SK-N-SH treated with all-trans-retinoic acid at 6 μM for 48 hours (cell line): ENCODE data around the gene CBLL2.

Experiments
- ATAC-seq: fragments of 200-7000 bp; cut with Tn5 transposase; 3 replicates; pipeline ENCODE4 v1.9.1; 2020; ENCODE audit warnings: mild to moderate bottlenecking, moderate library complexity
- BACH2 ChIP-seq: fragments of 250-450 bp; sonication (Bioruptor Pico); IDR thresholded peaks from 2 replicates; pipeline ENCODE4 v1.9.0; 2021; ENCODE audit warnings: mild to moderate bottlenecking, borderline replicate concordance
- CREB5 ChIP-seq: fragments of 250-450 bp; sonication (Bioruptor Pico); IDR thresholded peaks from 2 replicates; pipeline ENCODE4 v1.5.1; 2020; ENCODE audit warnings: low read depth, mild to moderate bottlenecking, moderate library complexity
- CSDC2 ChIP-seq: fragments of 250-450 bp; sonication (Bioruptor Pico); IDR thresholded peaks from 2 replicates; pipeline ENCODE4 v1.5.0; 2020; ENCODE audit warnings: mild to moderate bottlenecking, moderate library complexity
- CSRNP3 ChIP-seq: fragments of 250-450 bp; sonication (Bioruptor Pico); IDR thresholded peaks from 2 replicates; pipeline ENCODE4 v1.5.1; 2021; ENCODE audit warnings: mild to moderate bottlenecking, moderate library complexity
- ESRRG ChIP-seq: fragments of 250-450 bp; sonication (Bioruptor Pico); IDR thresholded peaks from 2 replicates; pipeline ENCODE4 v1.6.1; 2021; ENCODE audit warnings: mild to moderate bottlenecking
- GLIS3 ChIP-seq: fragments of 250-450 bp; sonication (Bioruptor Pico); IDR thresholded peaks from 2 replicates; pipeline ENCODE4 v1.5.0; 2020; ENCODE audit warnings: mild to moderate bottlenecking, moderate library complexity
- ISL1 ChIP-seq: fragments of 250-450 bp; sonication (Bioruptor Pico); IDR thresholded peaks from 2 replicates; pipeline ENCODE4 v2.1.2; 2022; ENCODE audit warnings: mild to moderate bottlenecking, moderate library complexity
- OSR1 ChIP-seq: fragments of 250-450 bp; sonication (Bioruptor Pico); IDR thresholded peaks from 2 replicates; pipeline ENCODE4 v1.8.0; 2022; ENCODE audit warnings: moderate library complexity, mild to moderate bottlenecking, inconsistent platforms
- PATZ1 ChIP-seq: fragments of 250-450 bp; sonication (Bioruptor Pico); IDR thresholded peaks from 2 replicates; pipeline ENCODE4 v1.8.0; 2020; ENCODE audit warnings: mild to moderate bottlenecking, moderate library complexity, borderline replicate concordance
- POU6F1 ChIP-seq: fragments of 250-450 bp; sonication (Bioruptor Pico); IDR thresholded peaks from 2 replicates; pipeline ENCODE4 v1.8.0; 2021; ENCODE audit warnings: low read depth, mild to moderate bottlenecking, moderate library complexity, borderline replicate concordance
- PPARA ChIP-seq: fragments of 250-450 bp; sonication (Bioruptor Pico); IDR thresholded peaks from 2 replicates; pipeline ENCODE4 v1.5.0; 2020; ENCODE audit warnings: mild to moderate bottlenecking, borderline replicate concordance
- RARB ChIP-seq: fragments of 250-450 bp; sonication (Bioruptor Pico); IDR thresholded peaks from 2 replicates; pipeline ENCODE4 v1.8.0; 2021; ENCODE audit warnings: mild to moderate bottlenecking, moderate library complexity
- SNAI2 ChIP-seq: fragments of 250-450 bp; sonication (Bioruptor Pico); IDR thresholded peaks from 2 replicates; pipeline ENCODE4 v1.5.0; 2020; ENCODE audit warnings: mild to moderate bottlenecking, moderate library complexity
- TCF4 ChIP-seq: fragments of 250-450 bp; sonication (Bioruptor Pico); IDR thresholded peaks from 2 replicates; pipeline ENCODE4 v1.8.0; 2021; ENCODE audit warnings: mild to moderate bottlenecking, moderate library complexity, borderline replicate concordance
- TOX ChIP-seq: fragments of 250-450 bp; sonication (Bioruptor Pico); IDR thresholded peaks from 2 replicates; pipeline ENCODE4 v1.8.0; 2021; ENCODE audit warnings: mild to moderate bottlenecking, moderate library complexity, borderline replicate concordance
- TSHZ2 ChIP-seq: fragments of 250-450 bp; sonication (Bioruptor Pico); IDR thresholded peaks from 2 replicates; pipeline ENCODE4 v1.5.0; 2020; ENCODE audit warnings: mild to moderate bottlenecking, moderate library complexity
- ZC3H10 ChIP-seq: fragments of 250-450 bp; sonication (Bioruptor Pico); IDR thresholded peaks from 2 replicates; pipeline ENCODE4 v1.5.1; 2021; ENCODE audit warnings: mild to moderate bottlenecking, moderate library complexity
- ZFP30 ChIP-seq: fragments of 450-650 bp; formaldehyde crosslinking; IDR thresholded peaks from 2 replicates; pipeline ENCODE4 v1.5.0; 2022; ENCODE audit warnings: mild to moderate bottlenecking, moderate library complexity
- ZNF565 ChIP-seq: fragments of 450-650 bp; formaldehyde crosslinking; conservative IDR thresholded peaks from 2 replicates; pipeline ENCODE4 v1.5.0; 2020; ENCODE audit warnings: low read depth, mild to moderate bottlenecking, moderate library complexity
- ZNF70 ChIP-seq: fragments of 450-650 bp; formaldehyde crosslinking; IDR thresholded peaks from 2 replicates; pipeline ENCODE4 v1.5.0; 2020; ENCODE audit warnings: mild to moderate bottlenecking, moderate library complexity
- ZNF8 ChIP-seq: fragments of 450-650 bp; formaldehyde crosslinking; IDR thresholded peaks from 2 replicates; pipeline ENCODE4 v1.5.0; 2020; ENCODE audit warnings: mild to moderate bottlenecking, moderate library complexity

CBLL2 gene

GRCh38 chrX:22296871-22297270 is 24.2 kb downstream of the CBLL2 start:
- ATAC-seq, result no peak
- no peak for TF ChIP-seq ZNF8 (CRISPR knock-in tag)
- TF ChIP-seq PPARA (CRISPR knock-in tag), result no peak
- no peak for TF ChIP-seq TCF4 (CRISPR knock-in tag)

GRCh38 chrX:22300130-22300529 is 27.4 kb downstream of the CBLL2 start:
- peak; percentile 98 for ATAC-seq
- no peak for TF ChIP-seq RARB (CRISPR knock-in tag)
- TF ChIP-seq TCF4 (CRISPR knock-in tag), result peak; percentile 17; the same call in 1 of the 2 replicates
- TF ChIP-seq ISL1, result peak; percentile 80

GRCh38 chrX:22310779-22311178 is 38.1 kb downstream of the CBLL2 start:
- no peak for TF ChIP-seq ZNF565 (CRISPR knock-in tag)
- TF ChIP-seq ZNF8 (CRISPR knock-in tag), result no peak
- no peak for TF ChIP-seq TOX (CRISPR knock-in tag)
- no peak for TF ChIP-seq CSDC2 (CRISPR knock-in tag)
- ATAC-seq, result no peak

- TF ChIP-seq CREB5 (CRISPR knock-in tag) (no peak), RARB (CRISPR knock-in tag) (no peak), ISL1 (no peak), PPARA (CRISPR knock-in tag) (no peak), GLIS3 (CRISPR knock-in tag) (no peak), ZNF8 (CRISPR knock-in tag) (no peak), CSDC2 (CRISPR knock-in tag) (no peak), BACH2 (CRISPR knock-in tag) (no peak), ESRRG (CRISPR knock-in tag) (no peak), ZNF70 (CRISPR knock-in tag) (no peak), PATZ1 (CRISPR knock-in tag) (no peak), TSHZ2 (CRISPR knock-in tag) (no peak), SNAI2 (CRISPR knock-in tag) (no peak), TCF4 (CRISPR knock-in tag) (no peak), ZFP30 (CRISPR knock-in tag) (no peak), OSR1 (CRISPR knock-in tag) (no peak), CSRNP3 (CRISPR knock-in tag) (no peak), POU6F1 (CRISPR knock-in tag) (no peak), ZNF565 (CRISPR knock-in tag) (no peak), ZC3H10 (CRISPR knock-in tag) (no peak)
- TF ChIP-seq, all 23 proteins: peak for 0
Observed at GRCh38 chrX:22313766-22314165, 41.1 kb downstream of the CBLL2 start.

More at GRCh38 chrX:22313766-22314165, 41.1 kb downstream of the CBLL2 start:
- no peak for ATAC-seq
